GM12891 (cell line): Measurements from ENCODE around the gene NHERF1.

Source experiments
- POLR2A ChIP-seq: IDR thresholded peaks from 2 replicates; pipeline ENCODE4 v1.6.1; 2011; ENCODE audit warnings: low read depth, low read length, control low read depth
- POLR2AphosphoS5 ChIP-seq: IDR thresholded peaks from 2 replicates; pipeline ENCODE4 v1.6.1; 2011; ENCODE audit warnings: low read depth, low read length, control low read depth
- POU2F2 ChIP-seq: IDR thresholded peaks from 2 replicates; pipeline ENCODE4 v1.6.1; 2011; ENCODE audit warnings: low read depth, mild to moderate bottlenecking, control low read depth, low read length, moderate library complexity
- SPI1 ChIP-seq: IDR thresholded peaks from 2 replicates; pipeline ENCODE4 v1.6.1; 2011; ENCODE audit warnings: low read depth, low read length, control low read depth
- TAF1 ChIP-seq: IDR thresholded peaks from 2 replicates; pipeline ENCODE4 v1.6.1; 2011; ENCODE audit warnings: low read depth, low read length, control low read depth

DNA sequence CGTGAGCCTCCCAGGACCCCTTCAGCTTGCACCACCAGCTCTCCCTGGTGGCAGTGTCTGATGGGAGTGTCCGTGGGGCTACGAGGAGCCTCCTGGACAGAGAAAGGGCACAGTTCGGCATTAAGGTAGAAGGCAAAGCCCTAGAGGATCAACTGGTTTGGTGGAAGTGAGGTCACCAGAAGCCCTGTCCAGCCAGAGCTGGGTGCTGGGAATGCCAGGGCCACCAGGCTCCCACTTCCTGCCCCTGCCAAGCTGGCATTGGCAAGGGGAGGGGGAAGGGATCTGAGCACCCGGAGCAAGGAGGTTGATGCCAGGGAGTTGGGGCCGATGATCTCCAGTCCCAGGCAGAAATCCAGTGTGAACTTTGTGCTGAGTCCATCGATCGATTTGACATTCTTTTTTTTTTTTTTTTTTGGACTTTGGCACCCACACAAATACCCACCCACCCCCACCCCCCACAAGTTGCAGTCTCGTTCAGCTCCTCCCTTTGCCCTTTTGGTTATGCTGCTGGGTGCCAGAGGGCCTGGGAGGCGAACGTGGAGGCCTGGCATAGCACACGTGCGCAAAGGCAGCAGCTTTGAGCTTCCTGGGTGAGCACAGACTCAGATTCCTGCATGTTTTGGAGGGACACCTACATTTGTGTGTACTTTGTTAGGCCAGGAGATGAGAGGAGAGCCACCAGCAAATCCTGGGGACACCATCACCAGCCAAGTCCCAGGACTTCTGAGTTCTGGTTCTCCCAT is 2.1 kb downstream of the NHERF1 start:
- no peak for TF ChIP-seq POLR2AphosphoS5
- TF ChIP-seq TAF1 = no peak
- TF ChIP-seq POLR2A = no peak
- no peak for TF ChIP-seq SPI1
- no peak for TF ChIP-seq POU2F2
